ENCODE results near the gene DMBX1.

DMBX1 gene

DNA sequence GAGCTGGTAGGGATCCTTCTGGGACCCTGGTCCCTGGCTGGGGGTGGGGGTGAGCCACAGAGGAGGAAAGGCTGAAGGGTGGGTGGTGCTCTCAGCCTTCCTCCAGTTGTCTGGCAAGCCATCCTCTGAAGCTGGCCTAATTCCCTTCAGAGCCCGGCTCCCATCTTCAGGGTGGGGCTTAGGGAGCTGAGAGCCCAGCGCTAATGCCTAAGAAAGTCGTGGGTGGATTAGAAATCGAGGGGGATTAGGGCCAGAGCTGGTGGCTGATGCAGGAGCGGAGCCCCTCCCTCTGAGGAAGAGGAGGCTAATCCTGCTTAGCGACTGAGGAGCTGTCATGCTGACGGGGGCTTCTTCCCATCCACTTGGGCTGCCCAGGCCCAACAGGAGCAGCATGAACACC is 30.8 kb upstream of the DMBX1 start:
- no peak for DNase-seq (ENCODE audit: extremely low read depth in 1 of 2, low read depth in 1 of 2)

DNA sequence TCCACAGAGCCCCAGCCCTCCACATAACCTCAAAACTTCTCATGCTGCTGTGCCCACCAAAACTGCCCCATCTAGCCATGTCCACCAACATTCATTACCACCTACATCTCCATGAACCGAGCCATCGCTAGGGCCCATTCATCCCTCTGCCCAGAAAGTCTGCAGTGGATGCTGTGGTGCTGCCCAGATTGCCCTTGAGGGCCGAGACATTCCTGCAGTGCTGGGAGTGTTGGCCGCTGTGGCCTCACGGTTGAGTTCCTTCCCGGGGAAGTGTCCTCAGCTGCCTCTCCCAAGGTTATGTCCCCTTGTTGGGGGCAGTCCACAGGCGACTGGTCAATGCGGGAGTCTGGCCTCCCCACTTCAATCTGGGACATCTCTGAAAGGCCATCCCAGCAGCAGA is 30.3 kb upstream of the DMBX1 start:
- no peak for DNase-seq (ENCODE audit: extremely low read depth in 1 of 2, low read depth in 1 of 2)

DNA sequence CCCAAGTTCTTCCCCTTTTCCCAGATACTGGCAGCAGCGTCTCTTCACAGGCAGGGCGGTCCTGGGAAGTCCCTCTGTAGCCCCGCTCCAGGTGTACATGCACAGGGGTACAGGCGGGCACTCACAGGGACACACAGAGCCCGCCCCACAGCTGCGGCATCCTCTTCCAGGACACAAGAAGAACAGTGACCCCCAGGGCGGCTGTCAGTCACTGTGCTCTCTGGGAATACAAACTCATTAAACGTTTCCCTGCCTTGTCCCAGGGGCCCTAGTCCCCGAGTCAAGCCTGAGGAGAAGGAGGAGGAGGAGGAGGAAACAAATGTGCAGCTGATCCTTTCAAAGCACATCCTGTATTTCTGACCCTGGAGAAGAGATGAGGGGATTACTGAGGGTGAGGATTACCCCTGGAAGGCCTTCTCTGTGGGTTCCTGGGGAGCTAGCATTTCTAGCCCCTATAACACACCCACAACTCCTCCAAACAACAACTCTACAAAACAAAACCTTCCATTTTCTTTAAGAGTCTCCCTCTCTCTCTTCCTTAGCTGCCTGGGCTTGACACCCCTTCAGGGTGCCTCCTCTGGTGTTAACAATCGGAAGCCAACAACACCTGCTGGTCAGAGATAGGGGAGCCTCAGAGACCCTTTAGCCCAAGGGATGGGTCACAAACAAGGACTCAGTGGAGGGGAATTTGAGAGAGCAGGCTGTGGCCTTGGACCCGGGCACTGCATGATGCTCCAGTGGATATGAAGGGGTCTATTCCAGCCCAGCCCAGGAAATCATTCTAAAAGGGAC is 28.4 kb upstream of the DMBX1 start:
- DNase-seq (ENCODE audit: extremely low read depth in 1 of 2, low read depth in 1 of 2): no peak

DNA sequence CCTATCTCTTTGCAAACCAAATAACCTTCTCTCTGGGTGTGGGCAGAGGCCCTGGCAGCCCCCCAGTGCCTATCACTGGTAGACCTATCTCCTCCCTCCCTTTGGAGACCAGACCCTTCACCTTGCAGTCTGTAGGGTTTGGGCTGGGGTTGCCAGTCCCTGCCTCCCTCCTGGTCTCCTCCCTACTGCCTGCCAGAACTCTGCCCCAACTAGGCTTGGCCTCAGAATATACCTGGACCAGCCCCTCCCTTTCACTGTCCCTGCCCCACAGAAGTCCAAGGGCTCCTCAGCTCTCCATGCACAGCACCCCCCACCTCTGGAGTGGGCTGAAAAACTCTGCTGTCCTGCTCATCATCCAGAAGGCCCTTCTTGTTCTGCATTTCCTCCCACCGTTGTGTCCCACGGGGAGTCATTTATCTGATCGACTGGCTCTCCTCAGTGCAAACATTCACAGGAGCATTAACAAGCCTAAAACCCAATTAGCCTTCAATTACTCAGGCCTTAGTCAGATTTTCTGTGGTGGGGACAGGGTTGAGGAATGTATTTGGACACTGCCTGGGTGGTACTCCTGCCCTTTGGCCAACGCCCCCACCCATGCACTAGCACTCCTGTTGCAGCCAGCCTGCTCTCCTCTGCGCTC is 27.7 kb upstream of the DMBX1 start:
- DNase-seq (ENCODE audit: extremely low read depth in 1 of 2, low read depth in 1 of 2): no peak

DNA sequence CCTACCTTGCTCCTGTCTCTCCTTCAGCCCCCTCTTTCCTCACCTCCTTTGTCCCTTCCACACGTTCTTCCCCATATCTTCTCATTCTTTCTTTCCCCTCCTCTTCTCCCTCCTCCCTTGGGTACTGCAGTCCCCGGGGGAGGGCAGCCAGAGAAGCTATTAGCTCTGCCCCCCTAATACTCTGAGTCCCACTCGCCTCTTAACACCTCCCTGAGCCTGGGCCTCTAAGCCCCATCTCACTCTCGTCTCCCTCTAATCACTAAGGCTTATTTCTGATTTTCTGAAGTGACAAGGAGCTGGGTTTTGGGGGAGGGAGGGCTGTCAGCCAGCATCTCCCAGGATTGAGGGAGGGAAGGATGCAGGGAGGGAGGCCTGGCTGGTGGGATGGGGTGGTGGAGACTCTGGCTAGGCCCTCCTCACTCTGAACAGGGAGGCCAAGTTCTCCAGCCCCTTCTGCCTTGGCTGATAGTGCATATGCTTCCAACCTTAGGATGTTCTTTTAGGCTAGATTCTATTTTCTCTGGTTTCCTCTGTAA is 25.6 kb upstream of the DMBX1 start:
- no peak for DNase-seq (ENCODE audit: extremely low read depth in 1 of 2, low read depth in 1 of 2)

DNA sequence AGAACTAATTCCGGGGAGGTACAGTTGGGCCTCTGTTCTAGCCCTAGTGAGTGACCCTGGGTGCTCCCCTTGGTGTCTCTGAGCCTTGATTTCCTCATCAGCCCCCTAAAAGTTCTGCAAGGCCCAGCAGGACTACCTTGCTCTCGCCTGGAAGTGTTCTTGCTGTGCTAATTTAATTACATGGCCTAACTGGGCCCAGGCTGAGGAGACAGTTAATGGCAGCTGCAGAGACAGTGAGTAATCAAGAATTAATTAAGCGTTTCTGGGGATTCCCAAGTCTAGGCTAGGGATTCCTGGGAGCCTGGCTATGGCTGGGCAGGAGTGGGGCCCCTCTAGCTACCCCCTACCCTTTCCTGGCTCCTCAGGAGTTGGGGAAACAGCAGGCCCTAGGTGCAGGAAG is 24.7 kb upstream of the DMBX1 start:
- DNase-seq (ENCODE audit: extremely low read depth in 1 of 2, low read depth in 1 of 2): no peak

DNA sequence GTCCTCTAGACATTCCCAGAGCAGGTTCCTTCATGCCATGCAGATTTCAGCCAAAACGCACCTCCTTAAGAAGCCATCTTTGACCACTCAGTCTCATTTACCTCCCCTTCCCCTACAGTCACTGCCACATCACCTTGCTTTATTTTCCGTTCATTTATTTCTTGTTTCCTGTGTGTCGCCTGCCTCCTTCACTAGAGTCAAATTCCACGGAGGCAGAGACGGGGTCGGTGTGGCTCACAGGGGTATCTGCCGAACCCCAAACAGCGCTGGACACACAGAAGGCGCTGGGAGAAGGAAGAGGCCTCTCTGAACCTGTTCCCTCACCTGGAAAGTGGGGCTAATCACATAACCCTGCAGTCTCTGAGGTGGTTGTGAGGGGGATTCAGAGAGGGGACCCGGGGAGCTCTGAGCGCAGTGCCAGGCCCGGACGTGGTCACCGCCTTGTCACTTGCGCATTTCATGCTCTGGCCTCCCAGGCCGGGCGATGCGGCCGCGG is 23.6 kb upstream of the DMBX1 start:
- no peak for DNase-seq (ENCODE audit: extremely low read depth in 1 of 2, low read depth in 1 of 2)

DNA sequence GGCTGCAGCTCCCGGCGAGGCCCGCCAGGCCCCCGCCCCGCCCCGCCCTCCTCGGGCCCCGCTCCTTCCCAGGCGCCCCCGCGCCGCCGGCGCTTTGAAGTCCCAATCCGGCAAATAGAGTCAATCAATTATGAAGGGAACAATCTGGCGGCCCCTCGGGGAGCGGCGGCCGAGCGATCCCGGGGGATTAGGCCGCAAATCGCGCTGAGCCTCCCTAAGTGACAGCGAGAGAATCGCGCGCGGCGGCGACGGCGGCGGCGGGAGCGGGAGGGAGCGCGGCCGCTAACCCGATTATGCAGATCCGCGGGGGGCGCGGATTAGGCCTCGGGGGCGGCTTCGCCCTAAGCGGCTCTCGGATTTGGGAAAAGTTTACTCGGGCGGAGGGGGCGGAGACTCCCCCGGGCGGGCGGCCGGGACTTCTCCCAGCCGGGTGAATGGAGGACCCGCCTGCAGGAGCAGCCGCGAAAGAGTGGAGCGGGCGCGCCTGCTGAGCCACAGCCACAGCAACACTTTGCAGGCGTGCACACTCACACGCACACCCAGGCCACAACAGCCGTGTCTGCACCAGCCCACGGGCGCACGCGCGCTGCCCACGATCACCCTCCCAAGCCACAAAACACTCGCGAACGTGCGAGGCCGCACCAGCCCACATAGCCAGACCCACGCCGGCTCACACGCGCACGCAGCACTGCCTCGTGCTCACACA is 23.0 kb upstream of the DMBX1 start:
- no peak for DNase-seq (ENCODE audit: extremely low read depth in 1 of 2, low read depth in 1 of 2)

DNA sequence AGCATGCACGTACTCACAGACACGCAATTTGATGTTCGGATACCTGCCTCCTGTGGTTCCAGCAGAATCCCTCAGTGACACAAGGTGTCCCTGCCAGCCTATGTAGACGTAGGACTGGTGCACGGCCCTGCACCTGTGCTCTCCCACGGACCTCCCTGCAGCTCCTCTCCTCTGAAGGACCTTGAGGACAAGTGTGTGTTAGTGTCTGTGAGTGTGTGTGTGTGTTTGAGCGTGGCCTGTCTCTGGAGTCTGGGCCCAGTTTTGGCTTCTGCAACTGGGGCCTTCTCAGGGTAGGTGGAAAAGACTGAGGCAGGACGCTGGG is 22.5 kb upstream of the DMBX1 start:
- no peak for DNase-seq (ENCODE audit: extremely low read depth in 1 of 2, low read depth in 1 of 2)

DNA sequence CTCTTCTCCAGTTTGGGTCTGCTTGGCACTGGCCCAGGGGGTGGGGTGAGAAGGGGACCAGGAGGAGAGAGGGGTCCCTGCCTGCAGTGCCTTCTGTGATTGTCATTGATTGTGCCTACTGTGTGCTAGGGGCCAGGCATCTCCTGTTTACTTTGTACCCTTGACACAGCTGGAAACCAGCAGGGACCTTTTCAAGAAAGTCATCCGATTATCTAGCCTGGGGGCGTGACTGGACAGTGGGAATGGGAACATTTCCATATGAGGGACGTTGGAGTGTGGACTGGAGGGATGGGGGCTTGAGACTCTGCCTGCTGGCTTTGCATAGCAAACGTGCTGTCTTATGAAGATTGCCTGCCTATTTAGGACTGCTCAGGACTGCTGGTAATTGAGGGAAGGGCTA is 19.8 kb upstream of the DMBX1 start:
- no peak for DNase-seq (ENCODE audit: extremely low read depth in 1 of 2, low read depth in 1 of 2)

DNA sequence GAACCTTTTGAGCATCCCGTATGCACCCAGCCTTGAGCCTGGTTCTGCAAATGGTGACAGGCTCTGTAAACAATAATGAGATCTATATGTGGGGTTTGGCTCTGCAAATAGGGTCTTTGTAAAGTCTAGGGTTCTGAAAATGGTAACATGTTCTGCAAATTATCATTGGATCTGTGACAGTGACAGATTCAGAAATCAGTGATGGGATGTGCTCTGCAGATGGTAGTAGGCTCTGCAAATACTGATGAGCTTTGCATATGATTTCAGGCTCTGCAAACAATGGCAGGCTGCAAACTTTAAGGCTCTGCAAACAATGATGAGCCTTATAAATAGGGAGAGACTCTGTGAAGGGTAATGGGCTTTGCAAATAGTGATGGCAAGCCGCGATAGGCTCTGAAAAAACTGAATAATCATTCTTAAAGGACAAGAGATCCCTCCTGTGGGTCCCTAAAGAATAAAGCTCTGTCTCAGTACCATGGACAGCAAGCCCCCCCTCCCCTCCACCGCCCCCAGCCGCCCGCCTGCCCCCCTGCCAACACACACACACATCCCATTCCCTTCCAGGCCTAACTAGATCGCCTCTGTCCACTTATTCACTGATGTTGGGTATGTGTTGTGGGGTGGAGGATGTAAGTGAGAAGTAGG is 17.7 kb upstream of the DMBX1 start:
- no peak for DNase-seq (ENCODE audit: extremely low read depth in 1 of 2, low read depth in 1 of 2)

DNA sequence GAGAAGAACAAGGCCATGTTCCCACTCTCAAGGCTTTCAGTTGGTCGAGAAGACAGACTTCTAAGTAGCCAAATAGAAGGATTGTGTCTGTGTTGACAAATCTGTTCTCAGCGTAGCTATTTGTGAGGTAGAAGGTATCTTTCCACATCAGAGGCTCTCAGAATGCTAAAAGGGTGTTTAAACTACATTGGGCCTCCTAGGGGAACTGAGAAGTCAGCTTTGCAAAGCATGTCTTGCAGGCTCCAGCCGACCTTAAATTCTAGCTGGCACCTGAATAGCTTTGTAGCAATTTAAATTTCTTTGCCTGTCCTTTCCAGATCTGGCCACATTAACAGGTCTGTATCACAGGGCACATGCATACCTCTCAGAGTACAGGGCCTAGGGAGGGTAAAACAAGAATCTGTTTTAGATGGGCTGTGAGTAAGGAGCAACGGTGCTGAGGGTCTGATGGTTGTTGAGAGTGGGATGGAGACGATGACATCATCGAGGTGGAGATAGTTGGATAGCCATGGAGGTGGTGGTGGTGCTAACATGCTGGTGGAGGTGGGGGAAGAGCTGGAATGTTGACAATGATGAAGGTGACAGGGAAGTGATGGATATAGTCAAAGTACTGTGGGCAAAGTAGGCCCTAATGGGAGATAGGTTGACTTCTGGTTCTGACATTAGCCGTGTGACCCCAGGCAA is 17.0 kb upstream of the DMBX1 start:
- DNase-seq (ENCODE audit: extremely low read depth in 1 of 2, low read depth in 1 of 2): no peak

DNA sequence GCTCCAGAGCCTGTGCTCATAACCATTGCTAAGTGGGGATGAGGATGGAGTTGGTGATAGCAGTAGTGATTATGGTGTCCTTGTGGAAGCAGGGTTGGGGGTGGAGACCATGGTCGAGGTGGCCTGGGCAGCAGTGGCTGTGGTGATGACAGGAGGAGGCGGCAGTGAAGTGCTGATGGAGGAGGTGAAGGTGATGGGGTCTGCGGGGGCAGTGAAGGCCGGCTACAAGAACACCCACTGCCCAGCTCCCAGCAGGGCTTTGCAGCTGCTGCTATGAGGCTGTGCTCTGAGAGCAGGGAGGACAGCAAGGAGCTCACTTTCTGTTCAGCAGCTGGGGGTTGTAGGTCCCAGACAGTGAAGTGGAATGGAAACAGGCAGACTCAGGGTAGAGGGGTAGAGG is 15.6 kb upstream of the DMBX1 start:
- DNase-seq (ENCODE audit: extremely low read depth in 1 of 2, low read depth in 1 of 2): no peak

DNA sequence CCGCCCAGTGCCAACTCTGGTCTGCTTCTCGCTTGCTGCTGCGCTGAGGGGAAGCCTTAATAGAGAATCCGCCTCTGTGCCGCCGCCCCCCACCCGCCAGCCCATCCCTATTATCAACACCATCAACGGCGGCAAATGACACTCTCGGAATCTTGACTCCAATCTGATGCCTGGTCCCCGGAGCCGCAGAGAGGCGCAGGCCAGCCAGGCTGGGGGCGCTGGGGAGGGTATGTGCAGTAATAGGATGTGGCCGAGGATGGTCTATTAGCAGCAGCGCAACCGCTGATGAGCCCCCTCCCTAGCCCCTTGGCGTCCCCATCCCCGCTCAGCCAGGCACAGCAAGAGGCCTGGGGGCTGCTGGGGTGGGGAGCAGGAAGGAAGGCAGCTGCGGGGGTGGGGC is 15.1 kb upstream of the DMBX1 start:
- no peak for DNase-seq (ENCODE audit: extremely low read depth in 1 of 2, low read depth in 1 of 2)

DNA sequence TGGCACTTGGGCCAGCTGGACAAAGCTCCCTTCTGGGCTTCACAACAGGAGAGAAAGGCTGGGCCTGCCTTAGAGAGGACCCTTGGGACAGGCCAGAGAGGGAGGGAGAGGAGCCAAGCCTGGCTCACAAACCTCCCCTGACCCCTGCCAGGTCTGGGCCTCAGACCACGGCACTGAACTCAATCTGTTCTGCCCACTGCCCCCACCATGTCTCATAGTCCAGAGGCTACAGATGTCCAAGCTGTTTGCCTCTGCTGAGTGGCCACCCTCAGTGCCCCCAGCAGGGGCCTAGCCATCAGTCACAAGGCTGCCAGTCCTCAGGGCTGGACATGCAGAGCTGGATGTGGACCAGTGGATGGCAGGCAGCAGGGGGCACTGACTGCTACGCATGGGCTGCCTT is 13.0 kb upstream of the DMBX1 start:
- DNase-seq (ENCODE audit: extremely low read depth in 1 of 2, low read depth in 1 of 2): no peak

DNA sequence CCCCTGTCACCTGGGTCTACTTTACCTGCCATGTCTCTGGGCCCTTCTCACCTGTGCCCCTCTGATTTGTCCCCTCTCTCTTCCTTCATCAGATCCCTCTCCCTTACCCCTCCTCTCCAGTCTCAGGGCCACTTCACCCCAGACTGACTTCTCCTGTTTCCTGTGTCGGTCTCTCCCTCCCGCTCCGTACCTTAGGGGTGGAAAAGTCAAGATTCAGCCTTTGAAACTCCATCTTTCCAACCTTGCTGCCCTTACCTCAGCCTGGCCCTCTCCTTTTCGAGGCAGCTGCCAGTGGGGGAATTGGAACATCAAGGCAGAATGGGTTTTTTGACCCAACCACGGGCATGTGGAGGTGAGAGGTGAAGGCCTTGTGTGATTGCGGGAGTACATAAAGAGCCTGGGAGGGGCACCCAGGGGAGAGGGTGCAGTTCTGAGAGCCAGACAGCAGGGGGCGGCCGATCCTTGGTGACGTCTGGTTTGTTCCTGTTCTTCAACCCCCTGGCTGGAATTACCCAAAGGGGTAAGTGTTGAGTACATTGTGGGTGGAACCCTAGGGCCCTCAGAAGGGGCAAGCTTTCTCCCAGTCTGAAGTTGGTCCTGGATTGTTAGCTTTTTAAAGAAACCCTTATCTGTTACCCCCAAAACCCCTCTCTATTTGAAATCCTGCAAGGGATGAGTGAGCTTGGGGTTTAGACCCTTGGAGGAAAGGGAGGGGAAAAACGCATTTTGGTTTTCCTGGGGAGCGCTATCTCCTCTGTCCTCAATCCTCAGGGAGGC is 12.3 kb upstream of the DMBX1 start:
- DNase-seq (ENCODE audit: extremely low read depth in 1 of 2, low read depth in 1 of 2): peak; percentile 54 to 57

DNA sequence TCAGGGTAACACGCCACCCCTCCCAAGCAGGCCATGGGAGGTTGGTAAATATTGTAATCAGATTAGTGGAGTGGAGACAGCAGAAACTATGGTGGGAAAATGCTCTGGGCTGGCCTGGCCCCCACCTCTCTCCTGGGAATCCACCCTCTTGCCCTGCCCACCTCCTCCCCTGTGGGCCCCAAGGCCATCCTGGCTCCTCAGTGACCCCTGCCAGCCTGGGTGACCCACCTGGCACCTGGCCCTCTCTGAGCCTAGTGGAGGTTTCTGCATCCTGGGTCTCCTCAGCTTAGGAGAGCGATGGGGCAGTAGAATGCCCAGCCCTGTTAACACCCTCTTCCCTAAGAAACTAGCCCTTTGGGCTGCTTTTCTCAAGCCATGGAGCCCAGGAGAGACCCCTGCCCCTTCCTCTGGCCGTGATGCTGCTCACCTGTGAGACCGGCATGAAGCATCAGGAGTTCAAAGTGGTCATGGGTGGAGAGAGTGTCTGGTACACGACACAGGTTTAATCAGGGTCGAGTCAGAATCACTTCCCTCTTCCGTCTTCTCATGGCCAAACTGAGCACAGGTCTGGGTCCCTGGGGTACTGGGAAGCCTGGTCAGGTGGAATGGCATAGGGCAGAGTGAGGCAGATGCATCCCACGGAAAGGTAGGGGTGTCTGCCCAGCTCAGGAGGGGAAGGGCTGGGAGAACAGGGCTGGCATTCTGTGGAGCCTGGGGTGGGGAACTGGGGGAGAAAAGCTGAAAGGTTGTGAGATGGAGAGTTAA is 10.7 kb upstream of the DMBX1 start:
- no peak for DNase-seq (ENCODE audit: extremely low read depth in 1 of 2, low read depth in 1 of 2)

DNA sequence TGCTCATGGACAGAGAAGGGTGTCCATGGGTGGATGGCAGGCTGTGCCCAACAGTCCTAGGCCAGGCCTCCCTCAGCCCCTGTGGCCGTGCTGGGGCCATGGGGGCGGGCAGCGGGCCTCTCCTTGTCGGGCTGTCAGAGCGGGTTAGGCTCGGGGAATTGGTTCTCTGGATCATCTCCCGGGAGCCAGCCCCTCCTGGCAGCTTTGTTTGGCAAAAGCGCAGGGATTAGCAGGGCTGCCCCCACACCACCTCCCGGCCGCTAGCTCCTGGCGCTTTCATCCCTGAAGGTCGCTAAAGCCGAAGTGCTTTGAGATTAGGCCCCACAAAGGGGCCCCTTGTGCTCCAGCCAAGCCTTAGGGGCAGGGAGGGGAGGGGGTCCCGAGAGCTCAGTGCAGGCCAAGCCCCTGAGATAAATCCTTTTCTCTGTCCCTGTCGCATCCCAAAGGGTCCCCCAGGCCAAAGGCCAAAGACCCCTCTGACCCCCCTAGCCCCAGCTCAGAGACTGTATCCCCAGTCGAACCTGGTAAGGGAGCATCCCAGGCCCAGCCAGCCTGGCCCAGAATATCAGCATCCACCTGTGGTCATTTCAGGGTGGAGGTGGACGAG is 9.8 kb upstream of the DMBX1 start:
- no peak for DNase-seq (ENCODE audit: extremely low read depth in 1 of 2, low read depth in 1 of 2)
